Right hindlimb (tissue), 1 donor: Measurements from ENCODE around the gene TMC1.
"Not testable (repeated sequence)": the region's sequence is repeated elsewhere in the genome, so short reads cannot be mapped to it uniquely, and the experiment has no call there.

Source experiments
- DNase-seq: peaks from one replicate; pipeline ENCODE4 v3.0.0-alpha.2; 2018

TMC1 gene

GRCh38 chr9:72779614-72780013 lies 258.2 kb downstream of the TMC1 start:
- DNase-seq = no peak

GRCh38 chr9:72786948-72787347 lies 265.5 kb downstream of the TMC1 start:
- no peak for DNase-seq

- DNase-seq = no peak
Observed at GRCh38 chr9:72788966-72789735, 267.7 kb downstream of the TMC1 start.

- DNase-seq = no peak
Observed at GRCh38 chr9:72789885-72790284, 268.5 kb downstream of the TMC1 start.

GRCh38 chr9:72790989-72791388 lies 269.6 kb downstream of the TMC1 start:
- no peak for DNase-seq

GRCh38 chr9:72791436-72791835 lies 270.0 kb downstream of the TMC1 start:
- no peak for DNase-seq

GRCh38 chr9:72794946-72795345 lies 273.5 kb downstream of the TMC1 start:
- DNase-seq = no peak

GRCh38 chr9:72800328-72800994 lies 279.1 kb downstream of the TMC1 start:
- DNase-seq = no peak

- DNase-seq = no peak
Observed at GRCh38 chr9:72805238-72805637, 283.8 kb downstream of the TMC1 start.

GRCh38 chr9:72806313-72806809 lies 285.0 kb downstream of the TMC1 start:
- not testable (repeated sequence) for DNase-seq

GRCh38 chr9:72807765-72808445 lies 286.5 kb downstream of the TMC1 start:
- no peak for DNase-seq

GRCh38 chr9:72808446-72808768 lies 287.0 kb downstream of the TMC1 start:
- no peak for DNase-seq

GRCh38 chr9:72809586-72809985 lies 288.2 kb downstream of the TMC1 start:
- no peak for DNase-seq

GRCh38 chr9:72812559-72813111 lies 291.2 kb downstream of the TMC1 start:
- peak; percentile 33 for DNase-seq

- no peak for DNase-seq
Observed at GRCh38 chr9:72813544-72813943, 292.1 kb downstream of the TMC1 start.

GRCh38 chr9:72814083-72814597 lies 292.7 kb downstream of the TMC1 start:
- no peak for DNase-seq

GRCh38 chr9:72816666-72817065 lies 295.3 kb downstream of the TMC1 start:
- no peak for DNase-seq

GRCh38 chr9:72817413-72817812 lies 296.0 kb downstream of the TMC1 start:
- no peak for DNase-seq

- no peak for DNase-seq
Observed at GRCh38 chr9:72818385-72818784, 297.0 kb downstream of the TMC1 start.

GRCh38 chr9:72823971-72824370 lies 302.6 kb downstream of the TMC1 start:
- no peak for DNase-seq

- peak; percentile 60 for DNase-seq
Observed at GRCh38 chr9:72826996-72827949, 305.9 kb downstream of the TMC1 start.
